Uterus (tissue), 4 donors: ENCODE results near the gene ST3GAL5. TPM values are rescaled to one million over a fixed set of nuclear protein-coding genes. Genes with fewer than 3 reads are reported as not detected.

ENCODE experiments used
- DNase-seq, 2 donors: peaks; one replicate each; pipeline ENCODE4 v3.0.0-alpha.2; 2019 to 2020
- H3K27ac ChIP-seq, 2 donors: fragments of 200-600 bp; sonication (generic); 1 replicate in 1 of 2; 2 replicates in 1 of 2; pipeline ENCODE4 v1.5.1; 2016 to 2018
- H3K27me3 ChIP-seq, 2 donors: fragments of 200-600 bp; sonication (generic); one replicate each; pipeline ENCODE4 v1.5.1; 2018 to 2019; ENCODE audit warnings: control low read depth in 1 of 2
- H3K36me3 ChIP-seq, 2 donors: fragments of 200-600 bp; sonication (generic); one replicate each; pipeline ENCODE4 v1.5.1; 2019; ENCODE audit warnings: control low read depth in 1 of 2
- H3K4me1 ChIP-seq, 2 donors: fragments of 200-600 bp; sonication (generic); one replicate each; pipeline ENCODE4 v1.5.1; 2018 to 2019; ENCODE audit warnings: control low read depth in 1 of 2
- H3K4me3 ChIP-seq, 2 donors: fragments of 200-600 bp; sonication (generic); 1 replicate in 1 of 2; 2 replicates in 1 of 2; pipeline ENCODE4 v1.5.1; 2018 to 2019; ENCODE audit warnings: mild to moderate bottlenecking in 1 of 2
- H3K9me3 ChIP-seq, 2 donors: fragments of 200-600 bp; sonication (generic); one replicate each; pipeline ENCODE4 v1.5.1; 2019; ENCODE audit warnings: control low read depth in 1 of 2
- CTCF ChIP-seq, 4 experiments: fragments of 200-600 bp in 2 of 4; fragments of 450-650 bp in 2 of 4; sonication (generic) in 2 of 4; IDR thresholded peaks; one replicate each; pipeline ENCODE4 v1.5.1; 2016 to 2019; ENCODE audit warnings: antibody characterized with exemption in 4 of 4, mild to moderate bottlenecking in 2 of 4, moderate library complexity in 1 of 4
- POLR2A ChIP-seq, 2 donors: fragments of 450-650 bp; IDR thresholded peaks; one replicate each; pipeline ENCODE4 v1.6.1; 2016; ENCODE audit warnings: antibody characterized with exemption in 2 of 2, mild to moderate bottlenecking in 1 of 2, moderate library complexity in 1 of 2
- intact Hi-C: fragments of 100-400 bp; cut with DNase I; formaldehyde crosslinking; loops from one replicate; pipeline ENCODE4 v1.15.1; 2023; ENCODE audit warnings: low total_unique reads
- total RNA-seq, 4 donors: library from RNA; depleted of rRNA in 3 of 4; stranded (reverse); fragments of >200 nt in 3 of 4; gene quantifications; one replicate each; pipeline versions ENCODE4 v1.1.0 to v1.2.4, GENCODE V29; 2014 to 2023
- donor health status: DM: yes; HTN: yes; CAD: no.

The ST3GAL5 gene
- total RNA-seq, 4 donors from 2014 or later: 12.3 to 52.9 (median 32.9) TPM

DNA sequence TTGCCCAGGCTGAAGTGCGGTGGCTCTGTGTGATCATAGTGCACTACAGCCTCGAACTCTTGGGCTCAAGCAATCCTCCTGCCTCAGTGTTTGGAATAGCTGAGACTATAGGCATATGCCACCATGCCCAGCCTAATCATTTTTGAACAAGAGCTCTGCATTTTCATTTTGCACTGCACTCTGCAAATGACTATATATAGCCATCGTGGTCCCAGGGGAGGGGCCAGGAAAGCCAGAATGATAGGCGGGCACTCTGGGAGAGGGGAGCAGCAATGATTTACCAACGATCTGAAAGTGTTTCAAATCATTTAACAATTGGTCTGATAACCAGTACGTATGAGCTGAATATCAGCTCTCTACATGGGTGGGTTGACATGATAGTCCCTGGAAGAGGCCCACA is 22.3 kb upstream of the ST3GAL5 start:
- TF ChIP-seq POLR2A (IDR thresholded peaks at IDR 0.05) (no peak), CTCF (IDR thresholded peaks at IDR 0.05) (no peak)
- Histone ChIP-seq H3K9me3 (no peaks in the 10 kb centered on the region), H3K27ac (peak overlapping the region in 1 of 2 donors; percentile 46), H3K4me1 (peaks cover 0 to 2% of the 10 kb centered on the region in 2 donors), H3K27me3 (no peaks in the 10 kb centered on the region), H3K4me3 (no peak overlapping the region), H3K36me3 (no peaks in the 10 kb centered on the region)
- DNase-seq: no peak
- intact Hi-C loops: no loop called here

- intact Hi-C loops: loop anchor here (10.0 kb wide), 1 partner anchor 166 kb away; no protein-coding TSS in a partner anchor
- TF ChIP-seq CTCF (IDR thresholded peaks at IDR 0.05): no peak
- no peak for TF ChIP-seq POLR2A (IDR thresholded peaks at IDR 0.05)
- H3K36me3 ChIP-seq: no peaks in the 10 kb centered on the region
- H3K27me3 ChIP-seq: no peaks in the 10 kb centered on the region
- H3K27ac ChIP-seq: no peak overlapping the region
- no peak for DNase-seq
- no peaks in the 10 kb centered on the region for H3K9me3 ChIP-seq
- peaks cover 6 to 10% of the 10 kb centered on the region in 2 donors for H3K4me1 ChIP-seq
- H3K4me3 ChIP-seq: no peak overlapping the region
Observed at GRCh38 chr2:85909005-85909404, 20.2 kb upstream of the ST3GAL5 start.

GRCh38 chr2:85908506-85908905 is 19.7 kb upstream of the ST3GAL5 start:
- H3K4me3 ChIP-seq: no peak overlapping the region
- H3K27me3 ChIP-seq: no peaks in the 10 kb centered on the region
- peaks cover 6 to 10% of the 10 kb centered on the region in 2 donors for H3K4me1 ChIP-seq
- H3K27ac ChIP-seq: peak overlapping the region in 1 of 2 donors; percentile 6
- no peak for DNase-seq
- no peak for TF ChIP-seq POLR2A (IDR thresholded peaks at IDR 0.05)
- no peaks in the 10 kb centered on the region for H3K9me3 ChIP-seq
- intact Hi-C loops: loop anchor here (10.0 kb wide), 1 partner anchor 166 kb away; no protein-coding TSS in a partner anchor
- no peaks in the 10 kb centered on the region for H3K36me3 ChIP-seq

GRCh38 chr2:85907671-85908157 is 18.9 kb upstream of the ST3GAL5 start:
- intact Hi-C loops: loop anchor here (10.0 kb wide), 1 partner anchor 167 kb away; no protein-coding TSS in a partner anchor
- H3K27me3 ChIP-seq: no peaks in the 10 kb centered on the region
- no peak overlapping the region for H3K4me3 ChIP-seq
- no peak for TF ChIP-seq POLR2A (IDR thresholded peaks at IDR 0.05)
- TF ChIP-seq CTCF (IDR thresholded peaks at IDR 0.05): no peak
- no peaks in the 10 kb centered on the region for H3K9me3 ChIP-seq
- H3K27ac ChIP-seq: peak overlapping the region in 1 of 2 donors; percentile 83
- no peaks in the 10 kb centered on the region for H3K36me3 ChIP-seq
- H3K4me1 ChIP-seq: peaks cover 6 to 10% of the 10 kb centered on the region in 2 donors
- DNase-seq: peak in 1 of 2 donors; percentile 55

DNA sequence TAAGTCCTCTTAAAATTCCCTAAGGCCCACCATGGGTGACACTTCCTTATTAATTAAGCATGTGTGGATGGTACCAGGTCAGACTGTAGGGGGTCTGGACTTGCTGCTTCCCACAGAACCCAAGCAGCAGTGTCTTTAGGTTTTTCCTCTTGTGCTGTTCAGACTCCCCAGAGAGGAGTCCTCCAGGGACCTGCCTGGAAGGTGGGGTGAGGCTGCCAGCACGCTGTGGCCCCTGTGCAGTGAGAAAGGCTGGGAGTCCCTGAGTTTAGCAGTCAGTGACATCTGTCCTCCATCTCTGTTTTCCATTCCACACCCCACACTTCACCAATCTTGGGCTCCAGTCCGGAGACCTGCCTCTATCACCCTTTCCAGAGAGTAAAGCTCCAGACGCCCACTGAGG is 18.0 kb upstream of the ST3GAL5 start:
- intact Hi-C loops: loop anchor here (10.0 kb wide), 1 partner anchor 168 kb away; no protein-coding TSS in a partner anchor
- H3K27me3 ChIP-seq: no peaks in the 10 kb centered on the region
- no peak overlapping the region for H3K4me3 ChIP-seq
- no peak for DNase-seq
- H3K4me1 ChIP-seq: peaks cover 6 to 10% of the 10 kb centered on the region in 2 donors
- TF ChIP-seq POLR2A (IDR thresholded peaks at IDR 0.05) (no peak), CTCF (IDR thresholded peaks at IDR 0.05) (no peak)
- no peaks in the 10 kb centered on the region for H3K9me3 ChIP-seq
- H3K36me3 ChIP-seq: no peaks in the 10 kb centered on the region
- H3K27ac ChIP-seq: peak overlapping the region; percentile 8 to 83
